Keratinocyte (primary cell): ENCODE data around the gene BCAT1. TPM values are rescaled to one million over a fixed set of nuclear protein-coding genes. Genes with fewer than 3 reads are reported as not detected.

Experiments
- DNase-seq: peaks from one replicate; pipeline ENCODE4 v3.0.0-alpha.2; 2011; ENCODE audit warnings: low read depth, missing footprints, low spot score
- FAIRE-seq: peaks from 2 replicates; lab custom pipeline; 2011; peaks lifted over from hg19 to GRCh38; lab: Jason Lieb, UNC
- H2AFZ ChIP-seq: 2 replicates; pipeline ENCODE4 v1.6.0; 2012; ENCODE audit warnings: low read length, control low read depth, inconsistent platforms; ENCODE audit not compliant: control insufficient read depth
- H3K27ac ChIP-seq: 2 replicates; pipeline ENCODE4 v1.5.1; 2011; ENCODE audit warnings: low read length; ENCODE audit not compliant: control insufficient read depth, insufficient read depth
- H3K27me3 ChIP-seq: 3 replicates; pipeline ENCODE4 v1.6.0; 2011; ENCODE audit warnings: low read length; ENCODE audit not compliant: control insufficient read depth, insufficient read depth; ENCODE audit errors: extremely low read depth
- H3K36me3 ChIP-seq, 2 experiments: 2 replicates in 1 of 2; 3 replicates in 1 of 2; pipeline ENCODE4 v1.5.1; 2011; ENCODE audit warnings: low read length in 2 of 2, mild to moderate bottlenecking in 1 of 2; ENCODE audit not compliant: control insufficient read depth in 2 of 2, insufficient read depth in 2 of 2; ENCODE audit errors: extremely low read depth in 1 of 2
- H3K4me1 ChIP-seq: 3 replicates; pipeline ENCODE4 v1.5.1; 2011; ENCODE audit warnings: low read length; ENCODE audit not compliant: control insufficient read depth, insufficient read depth; ENCODE audit errors: extremely low read depth
- H3K4me2 ChIP-seq: 3 replicates; pipeline ENCODE4 v1.6.0; 2011; ENCODE audit warnings: low read depth, low read length; ENCODE audit not compliant: control insufficient read depth, insufficient read depth; ENCODE audit errors: extremely low read depth
- H3K4me3 ChIP-seq, 3 experiments: fragments of 200-600 bp in 1 of 3; sonication (generic) in 1 of 3; 2 replicates in 2 of 3; 3 replicates in 1 of 3; pipeline ENCODE4 v1.5.1; 2011 to 2016; ENCODE audit warnings: low read length in 3 of 3, mild to moderate bottlenecking in 3 of 3, control low read depth in 2 of 3, inconsistent platforms in 1 of 3, low read depth in 1 of 3, mixed read lengths in 1 of 3, mixed run types in 1 of 3, moderate library complexity in 1 of 3; ENCODE audit not compliant: control insufficient read depth in 2 of 3, insufficient read depth in 2 of 3; ENCODE audit errors: extremely low read depth in 1 of 3
- H3K79me2 ChIP-seq: 2 replicates; pipeline ENCODE4 v1.6.0; 2012; ENCODE audit warnings: low read length; ENCODE audit not compliant: control insufficient read depth, insufficient read depth
- H3K9ac ChIP-seq: 3 replicates; pipeline ENCODE4 v1.6.0; 2011; ENCODE audit warnings: low read length; ENCODE audit not compliant: control insufficient read depth, insufficient read depth; ENCODE audit errors: extremely low read depth
- H3K9me1 ChIP-seq: 3 replicates; pipeline ENCODE4 v1.6.0; 2011; ENCODE audit warnings: low read length; ENCODE audit not compliant: control insufficient read depth, insufficient read depth; ENCODE audit errors: extremely low read depth
- H3K9me3 ChIP-seq: 2 replicates; pipeline ENCODE4 v1.5.1; 2012; ENCODE audit warnings: low read depth, low read length; ENCODE audit not compliant: control insufficient read depth
- H4K20me1 ChIP-seq: 3 replicates; pipeline ENCODE4 v1.6.0; 2011; ENCODE audit warnings: low read length; ENCODE audit not compliant: control insufficient read depth, insufficient read depth; ENCODE audit errors: extremely low read depth
- CTCF ChIP-seq, 3 experiments: IDR thresholded peaks in 1 of 3; conservative IDR thresholded peaks in 1 of 3; optimal IDR thresholded peaks in 1 of 3; 2 replicates in 2 of 3; 3 replicates in 1 of 3; pipeline versions ENCODE3 to v1.5.1; 2011; ENCODE audit warnings: low read length in 3 of 3, mild to moderate bottlenecking in 3 of 3, moderate library complexity in 2 of 3, control low read depth in 1 of 3, inconsistent platforms in 1 of 3; ENCODE audit not compliant: insufficient read depth in 2 of 3; ENCODE audit errors: extremely low read depth in 1 of 3
- EZH2 ChIP-seq: IDR thresholded peaks from one replicate; pipeline ENCODE4 v1.6.1; 2012; ENCODE audit warnings: inconsistent platforms, mild to moderate bottlenecking, low read length, moderate library complexity
- dilution Hi-C: fragments of 300-500 bp; cut with MboI; formaldehyde crosslinking; loops from one replicate; pipeline ENCODE4 v1.7.0; 2020; ENCODE audit warnings: low sequenced_read_pairs; ENCODE audit not compliant: extremely low pct_ligation_motif_present
- polyA plus RNA-seq, 5 experiments: library from polyadenylated mRNA; depleted of rRNA in 3 of 5; stranded (reverse) in 3 of 5; stranded (forward) in 1 of 5; unstranded in 1 of 5; fragments of >200 nt; gene quantifications; 1 replicate in 1 of 5; 2 replicates in 3 of 5; 3 replicates in 1 of 5; pipeline versions ENCODE4 v1.2.1 to v1.2.3, GENCODE V29; 2011 to 2012; ENCODE audit warnings: missing spikeins in 2 of 5, low read depth in 1 of 5, low replicate concordance in 1 of 5

Gene BCAT1
- polyA plus RNA-seq, 1 donor (not counting 4 experiments of a cell fraction or from before 2014, with no cell fraction given), result 6.5 TPM

GRCh38 chr12:24899503-24900075 is 49.3 kb downstream of the BCAT1 start:
- H3K9ac ChIP-seq, result no peak overlapping the region
- H3K27me3 ChIP-seq, result no peaks in the 10 kb centered on the region
- DNase-seq (no peak), FAIRE-seq (no peak)
- H3K4me2 ChIP-seq, result no peak overlapping the region
- TF ChIP-seq EZH2, result no peak
- no peak for TF ChIP-seq CTCF (optimal IDR thresholded peaks at IDR 0.05 in 1 of 3, IDR thresholded peaks at IDR 0.05 in 1 of 3, conservative IDR thresholded peaks at IDR 0.05 in 1 of 3; ENCODE audit: extremely low read depth in 1 of 3, insufficient read depth in 2 of 3, low read length in 3 of 3)
- H3K79me2 ChIP-seq, result no peaks in the 10 kb centered on the region
- no peaks in the 10 kb centered on the region for H3K9me1 ChIP-seq
- H4K20me1 ChIP-seq, result no peaks in the 10 kb centered on the region
- H2AFZ ChIP-seq, result no peak overlapping the region
- no peak overlapping the region for H3K27ac ChIP-seq
- no peaks in the 10 kb centered on the region for H3K9me3 ChIP-seq
- peaks cover 30% of the 10 kb centered on the region for H3K4me1 ChIP-seq
- no peaks in the 10 kb centered on the region for H3K36me3 ChIP-seq
- H3K4me3 ChIP-seq, result no peak overlapping the region
- dilution Hi-C loops, result no loop called here

GRCh38 chr12:24898606-24899005 is 50.3 kb downstream of the BCAT1 start:
- Histone ChIP-seq H4K20me1 (no peaks in the 10 kb centered on the region), H3K4me2 (no peak overlapping the region), H3K27ac (no peak overlapping the region)

More at GRCh38 chr12:24898606-24899005, 50.3 kb downstream of the BCAT1 start:
- FAIRE-seq (no peak), DNase-seq (no peak)
- no peaks in the 10 kb centered on the region for H3K79me2 ChIP-seq
- no peak overlapping the region for H3K9ac ChIP-seq
- no peak for TF ChIP-seq CTCF (optimal IDR thresholded peaks at IDR 0.05 in 1 of 3, IDR thresholded peaks at IDR 0.05 in 1 of 3, conservative IDR thresholded peaks at IDR 0.05 in 1 of 3; ENCODE audit: extremely low read depth in 1 of 3, insufficient read depth in 2 of 3, low read length in 3 of 3)
- no peak for TF ChIP-seq EZH2
- H3K9me3 ChIP-seq, result no peaks in the 10 kb centered on the region
- peaks cover 30% of the 10 kb centered on the region for H3K4me1 ChIP-seq
- no peaks in the 10 kb centered on the region for H3K27me3 ChIP-seq
- dilution Hi-C loops, result no loop called here
- H3K4me3 ChIP-seq, result no peak overlapping the region
- H3K9me1 ChIP-seq, result no peaks in the 10 kb centered on the region
- no peaks in the 10 kb centered on the region for H3K36me3 ChIP-seq
- no peak overlapping the region for H2AFZ ChIP-seq
